Measurements from ENCODE around the gene EML2.

The EML2 gene

DNA sequence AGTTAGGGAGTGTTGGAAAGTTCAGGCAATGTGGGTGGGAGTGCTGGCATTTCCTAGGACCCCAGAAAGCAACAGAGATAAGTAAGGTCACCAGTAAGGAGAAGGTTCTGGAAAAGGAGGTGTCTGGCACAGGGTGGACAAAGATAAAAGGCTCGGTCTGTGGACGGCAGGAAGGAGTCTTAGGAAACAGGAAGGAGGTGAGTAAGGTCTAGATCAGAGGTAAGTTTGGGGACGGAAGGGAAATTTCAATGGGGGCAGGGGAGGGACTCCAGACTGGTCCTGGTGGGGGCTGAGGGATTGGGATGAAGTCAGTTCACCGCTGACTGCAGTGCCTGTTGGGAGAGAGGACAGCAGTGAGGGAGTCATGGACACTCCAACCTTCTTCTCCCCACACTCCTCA, 46.8 kb downstream of the EML2 start:
- Histone ChIP-seq H3K4me3 (ENCODE audit: low read depth in 1 of 2, low read length in 2 of 2) (no peak overlapping the region), H3K9me3 (ENCODE audit: control insufficient read depth in 1 of 2, low read length in 2 of 2) (no peaks in the 10 kb centered on the region), H3K27me3 (ENCODE audit: low read depth, low read length) (peaks cover 15% of the 10 kb centered on the region), H3K4me1 (ENCODE audit: control insufficient read depth in 1 of 2, insufficient read depth in 2 of 2, low read length in 2 of 2) (peaks cover 0 to 5% of the 10 kb centered on the region in 2 donors), H3K27ac (ENCODE audit: low read length) (no peak overlapping the region), H3K36me3 (ENCODE audit: control insufficient read depth in 1 of 2, insufficient read depth in 2 of 2, low read length in 2 of 2) (no peaks in the 10 kb centered on the region)

DNA sequence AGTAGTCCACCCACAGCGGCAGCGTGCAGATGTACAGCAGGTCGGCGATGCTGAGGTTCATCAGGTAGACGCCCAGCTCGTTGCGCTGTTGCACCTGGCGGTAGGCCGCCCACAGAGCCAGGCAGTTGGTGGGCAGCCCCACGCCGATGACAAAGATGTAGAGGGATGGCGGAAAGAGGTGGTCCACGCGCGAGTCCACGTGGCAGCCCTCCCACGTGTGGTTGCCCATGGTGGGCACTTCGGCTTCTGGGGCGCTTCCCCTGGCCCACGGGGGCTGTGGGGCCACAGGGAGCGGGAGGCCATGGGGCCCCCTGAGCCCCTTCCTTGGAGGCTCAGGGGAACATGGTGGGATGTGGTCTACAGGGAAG, 47.6 kb downstream of the EML2 start:
- Histone ChIP-seq H3K36me3 (ENCODE audit: control insufficient read depth in 1 of 2, insufficient read depth in 2 of 2, low read length in 2 of 2) (no peaks in the 10 kb centered on the region), H3K27ac (ENCODE audit: low read length) (no peak overlapping the region), H3K9me3 (ENCODE audit: control insufficient read depth in 1 of 2, low read length in 2 of 2) (no peaks in the 10 kb centered on the region), H3K4me3 (ENCODE audit: low read depth in 1 of 2, low read length in 2 of 2) (no peak overlapping the region), H3K27me3 (ENCODE audit: low read depth, low read length) (peaks cover 10% of the 10 kb centered on the region), H3K4me1 (ENCODE audit: control insufficient read depth in 1 of 2, insufficient read depth in 2 of 2, low read length in 2 of 2) (peaks cover 0 to 5% of the 10 kb centered on the region in 2 donors)

DNA sequence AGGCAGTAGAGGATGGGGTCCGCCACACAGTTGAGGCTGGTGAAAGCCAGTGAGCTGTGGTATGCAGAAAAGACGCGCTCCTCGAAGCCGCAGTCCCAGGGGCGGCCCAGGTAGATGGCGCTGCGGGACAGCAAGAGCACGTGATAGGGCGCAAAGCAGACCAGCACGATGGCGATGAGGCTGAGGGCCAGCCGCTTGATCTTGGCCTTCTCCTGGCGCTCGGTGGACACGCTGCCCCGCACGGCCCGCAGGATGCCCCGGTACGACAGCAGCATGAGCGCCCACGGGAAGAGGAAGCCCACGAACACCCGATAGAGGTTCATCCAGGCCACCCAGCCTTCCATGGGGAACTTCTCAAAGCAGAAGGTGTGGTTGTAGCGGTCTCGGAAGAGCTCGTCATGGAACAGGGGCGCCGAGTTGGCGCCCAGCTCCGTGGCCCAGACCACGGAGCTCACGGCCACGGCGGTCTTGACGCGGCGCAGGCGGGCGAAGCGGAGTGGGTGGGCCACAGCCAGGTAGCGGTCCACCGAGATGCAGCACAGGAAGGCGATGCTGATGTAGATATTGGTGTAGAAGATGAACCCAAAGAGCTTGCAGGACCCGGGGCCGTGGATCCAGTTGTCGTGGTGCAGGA, 48.1 kb downstream of the EML2 start:
- Histone ChIP-seq H3K9me3 (ENCODE audit: control insufficient read depth in 1 of 2, low read length in 2 of 2) (no peaks in the 10 kb centered on the region), H3K4me1 (ENCODE audit: control insufficient read depth in 1 of 2, insufficient read depth in 2 of 2, low read length in 2 of 2) (peaks cover 0 to 5% of the 10 kb centered on the region in 2 donors), H3K27ac (ENCODE audit: low read length) (no peak overlapping the region), H3K36me3 (ENCODE audit: control insufficient read depth in 1 of 2, insufficient read depth in 2 of 2, low read length in 2 of 2) (no peaks in the 10 kb centered on the region), H3K4me3 (ENCODE audit: low read depth in 1 of 2, low read length in 2 of 2) (no peak overlapping the region), H3K27me3 (ENCODE audit: low read depth, low read length) (peaks cover 10% of the 10 kb centered on the region)

- H3K9me3 ChIP-seq (ENCODE audit: control insufficient read depth in 1 of 2, low read length in 2 of 2), result no peaks in the 10 kb centered on the region
- peaks cover 5% of the 10 kb centered on the region for H3K27me3 ChIP-seq (ENCODE audit: low read depth, low read length)
- no peak overlapping the region for H3K4me3 ChIP-seq (ENCODE audit: low read depth in 1 of 2, low read length in 2 of 2)
- H3K27ac ChIP-seq (ENCODE audit: low read length), result no peak overlapping the region
- no peaks in the 10 kb centered on the region for H3K36me3 ChIP-seq (ENCODE audit: control insufficient read depth in 1 of 2, insufficient read depth in 2 of 2, low read length in 2 of 2)
- peaks cover 1 to 5% of the 10 kb centered on the region in 2 donors for H3K4me1 ChIP-seq (ENCODE audit: control insufficient read depth in 1 of 2, insufficient read depth in 2 of 2, low read length in 2 of 2)
These were observed 48.7 kb downstream of the EML2 start for GRCh38 chr19:45590300-45591003.

GRCh38 chr19:45589768-45590167, 49.4 kb downstream of the EML2 start:
- Histone ChIP-seq H3K4me3 (ENCODE audit: low read depth in 1 of 2, low read length in 2 of 2) (no peak overlapping the region), H3K27me3 (ENCODE audit: low read depth, low read length) (peaks cover 5% of the 10 kb centered on the region), H3K9me3 (ENCODE audit: control insufficient read depth in 1 of 2, low read length in 2 of 2) (no peaks in the 10 kb centered on the region), H3K36me3 (ENCODE audit: control insufficient read depth in 1 of 2, insufficient read depth in 2 of 2, low read length in 2 of 2) (no peaks in the 10 kb centered on the region), H3K4me1 (ENCODE audit: control insufficient read depth in 1 of 2, insufficient read depth in 2 of 2, low read length in 2 of 2) (peaks cover 5 to 6% of the 10 kb centered on the region in 2 donors), H3K27ac (ENCODE audit: low read length) (no peak overlapping the region)

- Histone ChIP-seq H3K27me3 (ENCODE audit: low read depth, low read length) (peaks cover 5% of the 10 kb centered on the region), H3K27ac (ENCODE audit: low read length) (no peak overlapping the region), H3K4me1 (ENCODE audit: control insufficient read depth in 1 of 2, insufficient read depth in 2 of 2, low read length in 2 of 2) (peaks cover 5 to 6% of the 10 kb centered on the region in 2 donors), H3K36me3 (ENCODE audit: control insufficient read depth in 1 of 2, insufficient read depth in 2 of 2, low read length in 2 of 2) (no peaks in the 10 kb centered on the region), H3K4me3 (ENCODE audit: low read depth in 1 of 2, low read length in 2 of 2) (no peak overlapping the region), H3K9me3 (ENCODE audit: control insufficient read depth in 1 of 2, low read length in 2 of 2) (no peaks in the 10 kb centered on the region)
These were observed 51.3 kb downstream of the EML2 start for GRCh38 chr19:45587873-45588272.

DNA sequence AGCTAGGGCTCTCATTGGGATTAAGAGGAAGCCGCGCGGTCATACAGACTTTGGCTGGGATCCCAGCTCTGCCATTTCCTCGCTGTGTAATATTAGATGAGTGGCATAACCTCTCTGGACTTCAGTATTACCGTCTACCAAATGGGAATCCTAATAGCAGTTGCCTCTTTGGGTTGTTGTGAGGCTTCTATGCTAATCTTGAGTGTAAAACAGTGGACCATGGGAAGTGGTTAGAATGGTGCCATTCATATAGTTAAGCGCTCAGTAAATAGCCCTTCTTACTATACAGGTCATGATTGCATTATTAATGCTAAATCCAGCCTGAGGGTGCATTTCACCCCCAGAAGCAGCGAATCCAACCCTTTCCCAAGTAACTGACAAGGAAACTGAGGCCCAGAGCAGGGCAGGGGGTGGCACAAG, 54.0 kb downstream of the EML2 start:
- no peaks in the 10 kb centered on the region for H3K9me3 ChIP-seq (ENCODE audit: control insufficient read depth in 1 of 2, low read length in 2 of 2)
- H3K36me3 ChIP-seq (ENCODE audit: control insufficient read depth in 1 of 2, insufficient read depth in 2 of 2, low read length in 2 of 2), result no peaks in the 10 kb centered on the region
- H3K4me3 ChIP-seq (ENCODE audit: low read depth in 1 of 2, low read length in 2 of 2), result peak overlapping the region; percentile 53 to 83
- H3K27me3 ChIP-seq (ENCODE audit: low read depth, low read length), result no peaks in the 10 kb centered on the region
- peak overlapping the region; percentile 97 for H3K27ac ChIP-seq (ENCODE audit: low read length)
- H3K4me1 ChIP-seq (ENCODE audit: control insufficient read depth in 1 of 2, insufficient read depth in 2 of 2, low read length in 2 of 2), result peaks cover 0 to 6% of the 10 kb centered on the region in 2 donors

DNA sequence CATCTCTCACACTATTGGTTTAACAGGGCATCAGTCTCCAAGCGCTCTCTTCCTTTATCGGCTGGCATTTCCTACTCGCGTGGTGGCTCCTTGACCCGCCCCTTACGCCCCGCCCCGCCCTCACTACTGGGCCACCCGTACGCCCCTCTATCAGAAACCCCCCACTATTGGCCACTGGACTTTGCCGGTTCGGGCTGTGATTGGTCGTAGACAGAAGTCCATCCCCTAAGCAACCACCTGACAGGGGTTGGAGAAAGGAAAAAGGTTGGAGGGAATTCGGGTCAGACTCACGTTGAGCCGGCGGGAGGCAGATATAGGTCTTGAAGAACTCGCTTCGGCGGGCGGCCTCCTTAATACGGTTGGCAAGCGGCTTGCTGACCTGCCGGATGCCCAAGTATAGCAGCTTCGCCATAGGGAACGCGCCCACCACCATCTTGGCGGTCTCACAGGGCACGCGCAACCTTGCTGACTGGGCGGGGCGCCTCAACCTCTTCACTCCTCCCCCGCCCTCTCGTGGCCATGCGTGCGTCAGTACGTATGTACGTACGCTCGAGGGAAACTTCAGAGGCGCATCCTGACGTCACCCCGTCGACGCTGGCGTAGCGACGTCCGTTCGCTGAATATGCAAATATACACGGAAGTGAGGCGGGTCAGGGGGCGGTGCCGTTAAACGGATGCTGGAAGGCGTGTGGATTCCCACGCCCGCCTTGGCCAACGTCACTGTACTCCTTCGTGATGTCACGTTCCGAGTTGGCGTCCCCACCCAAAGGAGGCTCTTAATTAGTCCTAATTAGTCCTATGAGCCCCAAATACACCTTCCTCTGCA, 54.7 kb downstream of the EML2 start, which contains the start of gene OPA3:
OPA3 (minus strand) TSS at position 471 of the 826 bp plus-strand sequence; CDS start at position 433, 38 bp downstream.
- no peaks in the 10 kb centered on the region for H3K27me3 ChIP-seq (ENCODE audit: low read depth, low read length)
- peaks cover 0 to 6% of the 10 kb centered on the region in 2 donors for H3K4me1 ChIP-seq (ENCODE audit: control insufficient read depth in 1 of 2, insufficient read depth in 2 of 2, low read length in 2 of 2)
- H3K4me3 ChIP-seq (ENCODE audit: low read depth in 1 of 2, low read length in 2 of 2), result peak within 1 kb of the TSS; percentile 70 to 83
- no peaks in the 10 kb centered on the region for H3K36me3 ChIP-seq (ENCODE audit: control insufficient read depth in 1 of 2, insufficient read depth in 2 of 2, low read length in 2 of 2)
- peak within 1 kb of the TSS; percentile 97 for H3K27ac ChIP-seq (ENCODE audit: low read length)
- H3K9me3 ChIP-seq (ENCODE audit: control insufficient read depth in 1 of 2, low read length in 2 of 2), result no peaks in the 10 kb centered on the region

DNA sequence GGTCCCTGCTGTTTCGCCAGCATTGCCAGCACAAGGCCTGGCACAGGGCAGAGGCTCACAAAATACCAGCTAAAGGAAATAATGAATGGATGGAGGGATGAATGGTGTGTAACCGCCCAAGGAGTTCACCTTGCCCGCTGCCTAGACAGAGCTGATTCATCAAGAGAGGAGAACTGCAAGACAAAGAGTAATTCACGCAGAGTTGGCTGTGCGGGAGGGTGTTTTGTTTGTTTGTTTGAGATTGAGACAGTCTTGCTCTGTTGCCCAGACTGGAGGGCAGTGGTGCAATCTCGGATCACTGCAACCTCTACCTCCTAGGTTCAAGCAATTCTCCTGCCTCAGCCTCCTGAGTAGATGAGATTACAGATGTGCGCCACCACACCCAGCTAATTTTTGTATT, 57.6 kb downstream of the EML2 start:
- Histone ChIP-seq H3K36me3 (ENCODE audit: control insufficient read depth in 1 of 2, insufficient read depth in 2 of 2, low read length in 2 of 2) (no peaks in the 10 kb centered on the region), H3K4me3 (ENCODE audit: low read depth in 1 of 2, low read length in 2 of 2) (no peak overlapping the region), H3K4me1 (ENCODE audit: control insufficient read depth in 1 of 2, insufficient read depth in 2 of 2, low read length in 2 of 2) (peaks cover 15 to 17% of the 10 kb centered on the region in 2 donors), H3K9me3 (ENCODE audit: control insufficient read depth in 1 of 2, low read length in 2 of 2) (no peaks in the 10 kb centered on the region), H3K27me3 (ENCODE audit: low read depth, low read length) (no peaks in the 10 kb centered on the region), H3K27ac (ENCODE audit: low read length) (no peak overlapping the region)

DNA sequence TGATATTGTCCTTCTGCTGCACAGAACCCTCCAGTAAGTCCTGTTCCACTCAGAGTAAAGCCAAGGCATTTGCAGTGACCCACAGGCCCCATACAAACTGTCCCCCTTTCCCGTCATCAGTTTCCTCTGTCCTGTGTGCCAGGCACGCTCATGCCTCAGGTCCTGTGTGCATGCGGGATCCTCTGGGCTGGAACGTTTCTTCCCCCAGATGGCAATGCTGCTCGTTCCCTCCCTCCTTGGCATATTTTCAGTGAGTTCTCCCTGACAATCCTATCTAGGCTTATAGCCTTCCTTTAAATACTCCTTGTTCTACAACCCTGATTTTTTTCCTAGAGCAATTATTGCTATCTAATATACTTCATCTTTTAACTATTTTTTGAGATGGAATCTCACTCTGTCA, 60.3 kb downstream of the EML2 start:
- Histone ChIP-seq H3K27ac (ENCODE audit: low read length) (no peak overlapping the region), H3K4me3 (ENCODE audit: low read depth in 1 of 2, low read length in 2 of 2) (no peak overlapping the region), H3K4me1 (ENCODE audit: control insufficient read depth in 1 of 2, insufficient read depth in 2 of 2, low read length in 2 of 2) (peaks cover 13 to 19% of the 10 kb centered on the region in 2 donors), H3K36me3 (ENCODE audit: control insufficient read depth in 1 of 2, insufficient read depth in 2 of 2, low read length in 2 of 2) (no peaks in the 10 kb centered on the region), H3K27me3 (ENCODE audit: low read depth, low read length) (no peaks in the 10 kb centered on the region), H3K9me3 (ENCODE audit: control insufficient read depth in 1 of 2, low read length in 2 of 2) (no peaks in the 10 kb centered on the region)

Data from muscle layer of duodenum (tissue), 2 donors.